Fibroblast of upper back skin (primary cell): ENCODE results near the gene FDPS.

Experiments
- DNase-seq: peaks from one replicate; pipeline ENCODE4 v3.0.0-alpha.2; 2013

The FDPS gene

DNA sequence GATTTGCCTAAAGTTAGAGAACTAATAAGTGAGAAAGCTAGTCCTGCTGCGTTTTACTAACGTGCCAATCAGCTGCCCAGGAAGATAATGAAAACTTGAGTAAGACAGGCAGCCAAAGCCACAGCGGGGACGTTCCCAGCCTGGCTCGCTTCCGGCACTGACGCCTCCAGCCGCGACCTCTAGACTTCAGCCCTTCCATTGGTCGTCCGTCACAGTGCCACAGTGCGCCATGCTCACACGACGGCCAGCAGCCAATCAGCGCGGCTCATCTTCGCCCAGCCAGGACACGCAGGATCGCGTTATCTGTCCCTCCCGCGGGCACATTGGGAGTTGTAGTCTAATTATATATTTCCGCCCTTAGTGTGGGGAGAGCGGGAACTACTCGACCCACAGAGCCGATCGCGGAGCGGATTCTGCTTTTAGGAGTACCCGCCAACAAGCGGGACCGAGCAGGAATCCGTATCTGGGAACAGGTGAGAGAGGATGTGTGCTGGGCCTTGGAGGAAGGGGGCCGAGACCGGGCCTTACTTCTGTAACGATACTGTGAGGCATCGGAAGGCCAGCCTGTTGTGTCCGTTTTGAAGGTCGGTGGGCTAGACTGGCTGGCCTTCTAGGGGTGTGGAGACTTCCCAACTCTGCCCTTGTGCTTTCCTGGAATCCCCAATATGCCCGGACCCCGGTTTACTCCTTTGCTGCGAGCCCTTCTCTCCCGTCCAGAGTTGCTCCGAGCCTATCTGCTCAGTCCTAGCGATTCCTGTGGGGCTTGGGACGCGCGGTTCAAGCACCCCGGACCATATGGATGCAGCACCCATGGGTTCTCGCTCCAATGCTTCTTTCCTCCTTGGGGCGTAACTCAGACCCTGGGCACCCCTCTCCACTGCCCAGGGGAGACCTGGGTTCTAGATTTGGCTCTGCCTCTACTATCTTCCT lies at the start of gene FDPS:
Gene FDPS (plus strand): TSS at position 374 of the 930 bp plus-strand sequence. CDS start 924 bp downstream, outside the sequence.
- peak; percentile 99 for DNase-seq

GRCh38 chr1:155260276-155260675 lies 48.4 kb upstream of the FDPS start:
- no peak for DNase-seq

DNA sequence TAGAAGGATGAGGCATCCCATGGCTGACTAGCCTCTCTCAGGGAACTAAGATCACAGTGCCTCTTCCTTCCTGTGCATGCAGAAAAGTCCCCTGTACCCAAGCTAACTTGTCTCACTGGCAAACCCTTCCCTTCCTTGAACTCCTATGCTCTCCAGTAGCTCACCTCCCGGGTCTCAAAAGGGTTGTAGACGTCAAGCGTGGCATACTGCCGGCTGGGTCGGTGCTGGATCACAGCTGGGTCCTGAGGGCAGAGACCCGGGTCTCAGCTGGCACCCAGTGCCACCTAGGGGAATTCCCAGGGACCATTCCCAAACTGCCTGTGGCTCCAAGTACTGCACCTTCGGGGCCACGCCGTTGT lies 47.2 kb upstream of the FDPS start:
- DNase-seq, result no peak

DNA sequence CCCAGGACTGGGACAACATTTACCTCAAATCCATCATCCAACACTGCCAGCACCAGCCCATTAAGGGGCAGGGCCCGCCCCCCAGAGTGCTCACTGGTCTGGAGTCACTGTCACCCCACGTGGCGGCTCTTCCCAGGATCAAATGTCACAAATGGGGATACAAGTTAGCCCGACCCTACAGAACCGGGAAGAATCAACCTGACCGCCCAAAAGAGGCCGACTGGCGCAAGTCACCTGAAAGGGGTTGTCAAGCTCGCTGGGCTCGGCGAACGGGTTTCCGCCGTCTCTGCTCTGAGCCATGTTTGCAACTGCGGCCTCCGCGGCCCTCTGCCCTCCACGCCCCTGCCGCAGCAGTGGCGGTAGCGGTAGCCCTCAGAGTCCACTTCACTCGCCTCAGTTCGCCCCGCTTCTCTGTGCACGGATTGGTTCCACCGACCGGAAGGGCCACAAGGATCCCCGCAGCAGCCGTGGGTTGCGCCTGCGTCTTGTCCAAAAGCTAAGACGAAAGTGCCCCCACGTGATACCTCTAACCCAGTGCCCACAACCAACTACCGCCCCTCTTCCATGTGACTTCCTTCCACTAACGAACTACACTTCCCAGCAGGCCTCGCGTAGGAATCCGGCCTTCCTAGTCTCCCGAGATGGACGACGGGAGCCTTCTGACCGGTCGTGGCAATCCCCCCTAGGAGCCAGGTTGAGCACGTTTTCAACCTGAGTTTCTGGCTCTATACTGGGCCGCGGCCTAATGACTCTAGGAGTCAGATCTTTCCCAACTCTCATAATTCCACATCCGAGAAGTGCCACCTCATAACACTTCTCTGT lies 46.6 kb upstream of the FDPS start, which contains the start of gene SCAMP3:
Gene SCAMP3 (minus strand): TSS at position 509 of the 822 bp plus-strand sequence. CDS start 209 bp downstream, at position 300.
- peak; percentile 98 for DNase-seq

- DNase-seq, result no peak
Measured at GRCh38 chr1:155263067-155263466, 45.6 kb upstream of the FDPS start.

DNA sequence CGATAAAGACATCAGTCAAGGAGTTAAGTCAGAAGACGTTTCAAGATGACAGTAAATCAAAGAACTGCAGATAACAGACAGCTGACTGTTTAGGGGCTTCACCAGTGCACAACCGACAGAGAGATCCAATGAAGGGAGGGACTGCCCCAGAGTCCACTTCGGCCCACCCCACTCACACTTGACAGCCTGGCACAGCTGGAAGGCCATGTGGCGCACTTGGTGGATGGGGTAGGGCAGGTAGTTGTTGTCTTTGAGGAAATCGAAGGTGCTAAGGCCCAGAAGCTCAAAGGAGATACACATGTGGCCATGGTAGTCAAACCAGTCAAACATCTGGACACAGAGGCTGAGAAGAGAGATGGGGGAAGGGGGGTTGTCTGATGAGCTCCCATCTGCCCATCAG lies 42.1 kb upstream of the FDPS start:
- DNase-seq, result no peak

DNA sequence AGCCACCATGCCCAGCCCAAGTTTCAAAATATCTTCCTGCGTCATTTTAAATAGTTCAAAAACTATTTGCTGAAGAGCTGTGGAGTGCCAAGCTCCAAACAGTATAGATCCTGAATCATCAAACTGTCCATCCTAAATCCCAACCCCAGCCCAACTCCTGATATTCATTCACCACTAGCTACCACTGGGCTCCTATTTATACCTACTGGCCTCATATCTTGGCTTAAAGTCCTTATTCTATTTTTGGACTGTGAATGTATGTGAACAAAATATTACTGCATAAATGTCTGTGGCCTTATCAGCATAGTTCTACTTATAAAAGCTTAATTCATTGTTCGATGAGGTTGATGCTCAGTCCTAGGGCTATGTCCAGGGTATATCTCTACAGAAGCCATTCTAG lies 41.3 kb upstream of the FDPS start:
- no peak for DNase-seq

GRCh38 chr1:155268630-155269029 lies 40.0 kb upstream of the FDPS start:
- no peak for DNase-seq

- no peak for DNase-seq
Measured at GRCh38 chr1:155269381-155269780, 39.3 kb upstream of the FDPS start.

GRCh38 chr1:155272466-155273342 lies 36.0 kb upstream of the FDPS start:
- DNase-seq, result peak; percentile 56

DNA sequence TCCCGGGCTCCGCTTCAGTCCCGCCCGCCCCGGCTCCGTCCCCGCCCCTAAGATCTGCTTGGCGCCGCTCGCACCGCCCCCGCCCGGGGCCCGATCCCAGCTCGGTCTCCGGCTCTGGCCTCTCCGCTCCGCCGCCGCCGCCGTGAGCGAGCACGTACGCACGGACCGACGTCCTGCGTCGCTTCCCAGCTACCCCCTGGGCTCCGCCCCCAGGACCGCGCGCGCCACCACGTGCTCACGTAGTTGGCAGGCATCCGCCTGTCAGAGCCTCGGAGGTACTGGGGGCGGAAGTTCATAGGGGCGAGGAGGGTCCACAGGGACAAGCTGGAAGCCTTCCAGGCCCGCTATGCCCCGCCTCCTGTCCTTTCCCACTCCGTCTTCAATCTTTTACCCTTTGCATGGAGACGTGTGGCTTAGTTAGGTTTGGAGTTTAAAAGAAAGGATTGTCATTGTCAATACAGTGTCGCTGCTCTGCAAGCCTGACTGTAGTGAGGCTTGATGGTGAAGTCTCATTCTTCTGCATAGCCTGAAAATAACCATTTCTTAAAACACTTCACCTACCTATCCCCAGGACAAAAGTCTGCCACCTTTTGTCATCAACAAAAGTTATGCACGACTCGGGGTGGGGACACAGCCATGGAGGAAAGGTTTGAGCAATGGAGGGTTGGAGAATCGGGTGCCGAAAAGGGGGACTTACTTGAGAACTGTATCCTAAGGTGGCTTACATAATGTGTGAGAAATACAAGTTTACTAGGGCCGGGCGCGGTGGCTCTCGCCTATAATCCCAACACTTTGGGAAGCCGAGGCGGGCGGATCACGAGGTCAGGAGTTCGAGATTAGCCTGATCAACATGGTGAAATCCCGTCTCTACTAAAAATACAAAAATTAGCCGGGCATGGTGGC lies 35.1 kb upstream of the FDPS start, which contains the start of gene CLK2:
Gene CLK2 (minus strand): TSS at position 162 of the 903 bp plus-strand sequence. CDS start 2,527 bp downstream, outside the sequence.
- peak; percentile 95 for DNase-seq

- DNase-seq, result peak; percentile 94
Measured at GRCh38 chr1:155277070-155277901, 31.4 kb upstream of the FDPS start, which contains the start of gene HCN3. HCN3 (plus strand) TSS chr1:155277463; CDS start chr1:155277591, 128 bp downstream.

GRCh38 chr1:155277902-155278688 lies 30.6 kb upstream of the FDPS start:
- DNase-seq, result peak; percentile 19

DNA sequence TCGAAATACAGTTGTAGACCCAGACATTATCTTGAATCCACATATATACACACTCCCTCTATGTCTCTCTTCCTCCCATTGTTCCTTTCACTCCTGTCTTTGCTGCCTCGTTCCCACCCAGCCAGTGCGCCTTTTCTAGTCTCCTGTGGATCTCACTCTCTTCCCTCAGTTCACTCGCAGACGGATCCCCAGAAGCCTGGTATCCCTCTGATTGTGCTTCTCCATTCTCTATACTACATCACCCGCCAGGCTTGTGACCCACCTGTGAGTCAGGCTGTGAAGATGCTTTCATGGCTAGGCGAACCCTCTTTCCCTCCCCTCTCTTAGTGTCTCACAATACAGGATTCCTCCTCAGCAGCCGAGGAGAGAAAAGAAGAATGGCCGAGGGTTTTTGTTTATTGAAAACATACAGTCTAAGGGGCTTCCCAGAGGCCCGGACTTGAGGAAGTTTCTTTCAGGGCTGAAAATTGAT lies 29.9 kb upstream of the FDPS start:
- no peak for DNase-seq

GRCh38 chr1:155279268-155279667 lies 29.4 kb upstream of the FDPS start:
- no peak for DNase-seq

- DNase-seq, result no peak
Measured at GRCh38 chr1:155282488-155283091, 26.1 kb upstream of the FDPS start.

DNA sequence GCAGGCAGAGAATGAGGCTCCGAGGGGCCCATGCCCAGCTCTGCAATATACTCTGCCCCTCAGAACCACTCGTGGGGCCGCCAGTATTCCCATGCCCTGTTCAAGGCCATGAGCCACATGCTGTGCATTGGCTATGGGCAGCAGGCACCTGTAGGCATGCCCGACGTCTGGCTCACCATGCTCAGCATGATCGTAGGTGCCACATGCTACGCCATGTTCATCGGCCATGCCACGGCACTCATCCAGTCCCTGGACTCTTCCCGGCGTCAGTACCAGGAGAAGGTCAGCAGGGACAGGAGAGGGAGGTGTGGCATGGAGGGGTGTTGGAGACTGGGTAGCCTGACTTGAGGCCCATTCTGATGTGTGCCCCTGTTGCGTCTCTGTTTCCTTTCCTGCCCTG lies 24.2 kb upstream of the FDPS start:
- DNase-seq, result no peak

GRCh38 chr1:155285063-155285462 lies 23.6 kb upstream of the FDPS start:
- DNase-seq, result no peak

- DNase-seq, result no peak
Measured at GRCh38 chr1:155285631-155286044, 23.0 kb upstream of the FDPS start.
